H9 (cell line): Measurements from ENCODE around the gene SLC22A13. TPM values are rescaled to one million over a fixed set of nuclear protein-coding genes. Genes with fewer than 3 reads are reported as not detected.
"Not testable (repeated sequence)": the region's sequence is repeated elsewhere in the genome, so short reads cannot be mapped to it uniquely, and the experiment has no call there.

Source experiments
- DNase-seq: peaks from one replicate; pipeline ENCODE4 v3.0.0-alpha.2; 2017
- H2AFZ ChIP-seq: one replicate; pipeline ENCODE4 v1.6.1; 2013; ENCODE audit warnings: mild to moderate bottlenecking, low read length, control low read depth, moderate library complexity
- H2AK5ac ChIP-seq: 2 replicates; pipeline ENCODE4 v1.6.1; 2013; ENCODE audit warnings: low read length, control low read depth, mixed read lengths; ENCODE audit not compliant: insufficient read length
- H2BK120ac ChIP-seq: one replicate; pipeline ENCODE4 v1.6.1; 2013; ENCODE audit warnings: low read depth, mild to moderate bottlenecking, low read length, control low read depth, inconsistent platforms; ENCODE audit not compliant: poor library complexity, severe bottlenecking
- H2BK12ac ChIP-seq: 2 replicates; pipeline ENCODE4 v1.6.1; 2013; ENCODE audit warnings: low read length, control low read depth, mixed read lengths, low read depth; ENCODE audit not compliant: insufficient read length
- H2BK15ac ChIP-seq: 2 replicates; pipeline ENCODE4 v1.6.1; 2013; ENCODE audit warnings: low read depth, low read length, control low read depth
- H2BK20ac ChIP-seq: one replicate; pipeline ENCODE4 v1.6.1; 2013; ENCODE audit warnings: low read depth, mild to moderate bottlenecking, low read length, control low read depth, inconsistent platforms; ENCODE audit not compliant: poor library complexity, severe bottlenecking
- H2BK5ac ChIP-seq: 2 replicates; pipeline ENCODE4 v1.6.1; 2013; ENCODE audit warnings: low read length, control low read depth, mixed read lengths; ENCODE audit not compliant: insufficient read length
- H3K14ac ChIP-seq: 2 replicates; pipeline ENCODE4 v1.6.1; 2013; ENCODE audit warnings: low read length, control low read depth; ENCODE audit not compliant: insufficient read depth
- H3K18ac ChIP-seq: 2 replicates; pipeline ENCODE4 v1.6.1; 2013; ENCODE audit warnings: low read depth, mild to moderate bottlenecking, mixed read lengths, low read length, control low read depth; ENCODE audit not compliant: insufficient read length
- H3K23ac ChIP-seq: 2 replicates; pipeline ENCODE4 v1.6.1; 2013; ENCODE audit warnings: low read length, control low read depth, mixed read lengths, low read depth; ENCODE audit not compliant: insufficient read length
- H3K23me2 ChIP-seq: 2 replicates; pipeline ENCODE4 v1.6.1; 2013; ENCODE audit warnings: low read depth, mild to moderate bottlenecking, mixed read lengths, low read length, control low read depth; ENCODE audit not compliant: insufficient read length, poor library complexity, severe bottlenecking
- H3K27ac ChIP-seq: 2 replicates; pipeline ENCODE4 v1.5.1; 2013; ENCODE audit warnings: low read length, control low read depth, mixed read lengths, low read depth; ENCODE audit not compliant: insufficient read length
- H3K27me3 ChIP-seq: 2 replicates; pipeline ENCODE4 v1.6.1; 2013; ENCODE audit warnings: low read length, control low read depth, inconsistent platforms; ENCODE audit not compliant: insufficient read depth
- H3K4ac ChIP-seq: 2 replicates; pipeline ENCODE4 v1.6.1; 2013; ENCODE audit warnings: low read depth, mild to moderate bottlenecking, control low read depth, inconsistent platforms, low read length, moderate library complexity
- H3K4me1 ChIP-seq: 2 replicates; pipeline ENCODE4 v1.6.1; 2013; ENCODE audit warnings: low read length, control low read depth, inconsistent platforms; ENCODE audit not compliant: insufficient read depth
- H3K4me2 ChIP-seq: 2 replicates; pipeline ENCODE4 v1.6.1; 2013; ENCODE audit warnings: low read length, control low read depth, mixed read lengths; ENCODE audit not compliant: insufficient read length, insufficient read depth
- H3K56ac ChIP-seq: 2 replicates; pipeline ENCODE4 v1.6.1; 2013; ENCODE audit warnings: low read depth, mild to moderate bottlenecking, mixed read lengths, low read length, control low read depth; ENCODE audit not compliant: insufficient read length
- H3K79me1 ChIP-seq: 2 replicates; pipeline ENCODE4 v1.6.1; 2013; ENCODE audit warnings: low read depth, mild to moderate bottlenecking, moderate library complexity, low read length, control low read depth, inconsistent platforms; ENCODE audit not compliant: insufficient read depth, poor library complexity, severe bottlenecking
- H3K79me2 ChIP-seq: 2 replicates; pipeline ENCODE4 v1.6.1; 2013; ENCODE audit warnings: low read length, control low read depth, inconsistent platforms; ENCODE audit not compliant: insufficient read depth
- H3K9ac ChIP-seq: 2 replicates; pipeline ENCODE4 v1.6.1; 2013; ENCODE audit warnings: low read length, control low read depth, mixed read lengths; ENCODE audit not compliant: insufficient read length; ENCODE audit errors: extremely low read depth
- H3K9me3 ChIP-seq: one replicate; pipeline ENCODE4 v1.6.1; 2013; ENCODE audit warnings: low read depth, low read length, inconsistent platforms; ENCODE audit not compliant: control insufficient read depth
- H3T11ph ChIP-seq: one replicate; pipeline ENCODE4 v1.6.1; 2013; ENCODE audit warnings: mild to moderate bottlenecking, low read length, control low read depth, inconsistent platforms
- H4K20me1 ChIP-seq: one replicate; pipeline ENCODE4 v1.6.1; 2013; ENCODE audit not compliant: control insufficient read depth, insufficient read length, insufficient read depth
- H4K5ac ChIP-seq: 2 replicates; pipeline ENCODE4 v1.6.1; 2013; ENCODE audit warnings: low read depth, mild to moderate bottlenecking, mixed read lengths, low read length, control low read depth; ENCODE audit not compliant: insufficient read length
- H4K8ac ChIP-seq: replicated peaks from 2 replicates; pipeline ENCODE4 v1.6.1; 2013; ENCODE audit warnings: low read length, control low read depth, mixed read lengths, low read depth; ENCODE audit not compliant: insufficient read length
- H4K91ac ChIP-seq: 2 replicates; pipeline ENCODE4 v1.6.1; 2013; ENCODE audit warnings: low read depth, mild to moderate bottlenecking, moderate library complexity, mixed read lengths, low read length, control low read depth; ENCODE audit not compliant: insufficient read length
- H3K27ac Mint-ChIP-seq, 3 experiments: 2 replicates in 2 of 3; 3 replicates in 1 of 3; pipeline ENCODE4 v1.8.0; 2020 to 2021; ENCODE audit warnings: mixed read lengths in 3 of 3, mild to moderate bottlenecking in 1 of 3, moderate library complexity in 1 of 3
- H3K27me3 Mint-ChIP-seq: 2 replicates; pipeline ENCODE4 v1.8.0; 2021; ENCODE audit warnings: low read depth, mild to moderate bottlenecking, moderate library complexity, mixed read lengths
- H3K36me3 Mint-ChIP-seq, 3 experiments: 2 replicates in 2 of 3; 3 replicates in 1 of 3; pipeline ENCODE4 v1.8.0; 2020 to 2021; ENCODE audit warnings: low read depth in 3 of 3, mixed read lengths in 3 of 3; ENCODE audit not compliant: insufficient read depth in 1 of 3
- H3K4me1 Mint-ChIP-seq, 2 experiments: 2 replicates each; pipeline ENCODE4 v1.8.0; 2020; ENCODE audit warnings: mixed read lengths in 2 of 2
- H3K4me3 Mint-ChIP-seq, 2 experiments: 2 replicates in 1 of 2; 3 replicates in 1 of 2; pipeline ENCODE4 v1.8.0; 2020 to 2021; ENCODE audit warnings: mild to moderate bottlenecking in 2 of 2, mixed read lengths in 2 of 2, moderate library complexity in 1 of 2
- H3K9me3 Mint-ChIP-seq, 2 experiments: 2 replicates in 1 of 2; 3 replicates in 1 of 2; pipeline ENCODE4 v1.8.0; 2020; ENCODE audit warnings: mild to moderate bottlenecking in 2 of 2, mixed read lengths in 2 of 2, moderate library complexity in 1 of 2
- CTCF ChIP-seq: fragments of 200-600 bp; sonication (generic); conservative IDR thresholded peaks from 3 replicates; pipeline ENCODE4 v1.8.0; 2021; ENCODE audit warnings: antibody characterized with exemption, mild to moderate bottlenecking
- WGBS: extraction: QIAGEN DNeasy Blood & Tissue Kit; methylation state at CpG from one replicate; pipeline ENCODE4 v1.1.7; 2013; ENCODE audit warnings: missing lambda C conversion rate, low lambda C conversion rate, mixed read lengths; ENCODE audit not compliant: insufficient read length; ENCODE audit errors: extremely low coverage; 5-methylcytosine and 5-hydroxymethylcytosine counted together
- total RNA-seq: library from RNA; stranded (reverse); gene quantifications from 2 replicates; pipeline ENCODE4 v1.2.1, GENCODE V29; 2021

The SLC22A13 gene
- total RNA-seq, 1 experiment from 2014 or later = not detected

- Histone ChIP-seq H3K4me2 (no peak overlapping the region), H3K23ac (no peak overlapping the region), H3K14ac (no peak overlapping the region), H3T11ph (no peak overlapping the region), H3K4me1 (no peaks in the 10 kb centered on the region), H3K27me3 (no peaks in the 10 kb centered on the region), H3K9me3 (no peaks in the 10 kb centered on the region), H3K4ac (no peak overlapping the region), H4K5ac (no peak overlapping the region), H3K56ac (no peak overlapping the region), H3K9ac (no peak overlapping the region), H4K8ac (no peak overlapping the region), H3K23me2 (no peaks in the 10 kb centered on the region), H2BK15ac (no peak overlapping the region), H3K27ac (no peak overlapping the region), H3K18ac (no peak overlapping the region), H3K79me1 (no peaks in the 10 kb centered on the region), H2AK5ac (no peak overlapping the region), H2BK12ac (no peak overlapping the region), H2BK5ac (no peak overlapping the region), H4K91ac (no peak overlapping the region), H4K20me1 (no peaks in the 10 kb centered on the region), H2BK120ac (no peak overlapping the region), H2BK20ac (no peak overlapping the region), H3K79me2 (no peaks in the 10 kb centered on the region), H2AFZ (no peak overlapping the region)
- Mint-ChIP-seq H3K4me1 (peaks cover 9 to 12% of the 10 kb centered on the region in 2 experiments), H3K36me3 (no peaks in the 10 kb centered on the region), H3K27me3 (no peaks in the 10 kb centered on the region; the same call in none of the 2 replicates), H3K4me3 (no peak overlapping the region), H3K9me3 (no peaks in the 10 kb centered on the region), H3K27ac (peak overlapping the region in 1 of 3 experiments; percentile 23; a peak in 1 of 7 replicates)
- no peak for TF ChIP-seq CTCF
- DNase-seq = no peak
- WGBS = no CpG with 5 or more reads among the region's 6 CpGs
These were observed 19.1 kb downstream of the SLC22A13 start for GRCh38 chr3:38284756-38285150.

GRCh38 chr3:38289286-38290217, 23.9 kb downstream of the SLC22A13 start:
- H3K4ac ChIP-seq, H3K4me3 Mint-ChIP-seq, H2BK12ac ChIP-seq, H3K18ac ChIP-seq, H3K56ac ChIP-seq, H3K23me2 ChIP-seq, H4K5ac ChIP-seq, H3K79me1 ChIP-seq, DNase-seq, H3K4me1 ChIP-seq, H4K20me1 ChIP-seq, H4K91ac ChIP-seq, H2AK5ac ChIP-seq, H3K23ac ChIP-seq, H4K8ac ChIP-seq, H3K79me2 ChIP-seq, H2BK120ac ChIP-seq, H3K27ac ChIP-seq, H3K9me3 Mint-ChIP-seq, H3K27me3 Mint-ChIP-seq, H3T11ph ChIP-seq, H3K36me3 Mint-ChIP-seq, H3K9ac ChIP-seq, H2BK20ac ChIP-seq, H3K14ac ChIP-seq, H2BK15ac ChIP-seq, H3K4me1 Mint-ChIP-seq, H3K27me3 ChIP-seq, H3K9me3 ChIP-seq, H3K4me2 ChIP-seq, H2BK5ac ChIP-seq, H2AFZ ChIP-seq: not testable (repeated sequence)
- H3K27ac Mint-ChIP-seq = peak overlapping the region in 2 of 3 experiments; percentile 52 to 66; a peak in 2 of 7 replicates
- WGBS = no CpG with 5 or more reads among the region's 16 CpGs
